ENCODE measurements around the gene PLCXD3. TPM values are rescaled to one million over a fixed set of nuclear protein-coding genes. Genes with fewer than 3 reads are reported as not detected.
"Not testable (repeated sequence)": the region's sequence is repeated elsewhere in the genome, so short reads cannot be mapped to it uniquely, and the experiment has no call there.

PLCXD3 gene
- total RNA-seq, 3 donors from 2014 or later = 0.29 to 1.6 (median 1.2) TPM

DNA sequence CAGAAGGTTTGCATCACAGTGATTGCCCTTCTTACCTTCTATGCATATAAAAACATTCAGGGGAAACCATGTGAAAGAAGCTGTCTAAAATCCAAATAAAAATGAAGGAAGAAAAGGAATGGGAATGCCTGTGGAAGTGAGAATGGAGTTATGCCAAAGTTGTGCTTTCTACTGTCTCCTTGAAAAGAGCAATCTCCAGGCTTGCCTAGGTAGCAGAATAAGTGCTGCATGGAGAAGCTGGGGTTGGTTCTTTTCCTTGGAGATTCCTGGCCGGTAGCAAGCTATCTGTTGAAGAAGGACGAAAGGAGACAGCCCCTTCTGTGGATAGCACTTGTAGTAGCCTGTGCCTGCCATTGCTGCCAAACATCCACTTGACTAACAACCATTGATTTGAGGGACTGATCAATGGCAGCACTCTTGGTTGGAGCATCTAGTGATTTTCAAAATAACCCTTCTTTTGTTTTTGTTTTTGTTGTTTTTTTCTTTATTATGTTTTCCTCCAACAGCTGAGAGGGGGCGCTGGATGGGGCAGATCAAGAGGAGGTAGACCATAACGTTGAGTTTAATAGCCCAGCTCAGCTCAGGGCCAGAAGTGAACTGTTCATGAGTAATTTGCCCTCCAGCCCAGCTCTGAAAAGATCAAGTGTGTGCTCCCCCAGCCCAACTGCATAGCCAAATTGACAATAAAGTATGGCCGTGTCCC, 1.6 kb downstream of the PLCXD3 start:
- Histone ChIP-seq H3K9me3 (no peaks in the 10 kb centered on the region), H3K4me3 (no peak overlapping the region), H3K36me3 (ENCODE audit: low read depth) (no peaks in the 10 kb centered on the region), H3K4me1 (ENCODE audit: low read depth) (no peaks in the 10 kb centered on the region)
- intact Hi-C loops (cut with DNase I, micrococcal nuclease) = no loop called here
- DNase-seq (no peak), ATAC-seq (no peak)
- TF ChIP-seq, protein P1, sequence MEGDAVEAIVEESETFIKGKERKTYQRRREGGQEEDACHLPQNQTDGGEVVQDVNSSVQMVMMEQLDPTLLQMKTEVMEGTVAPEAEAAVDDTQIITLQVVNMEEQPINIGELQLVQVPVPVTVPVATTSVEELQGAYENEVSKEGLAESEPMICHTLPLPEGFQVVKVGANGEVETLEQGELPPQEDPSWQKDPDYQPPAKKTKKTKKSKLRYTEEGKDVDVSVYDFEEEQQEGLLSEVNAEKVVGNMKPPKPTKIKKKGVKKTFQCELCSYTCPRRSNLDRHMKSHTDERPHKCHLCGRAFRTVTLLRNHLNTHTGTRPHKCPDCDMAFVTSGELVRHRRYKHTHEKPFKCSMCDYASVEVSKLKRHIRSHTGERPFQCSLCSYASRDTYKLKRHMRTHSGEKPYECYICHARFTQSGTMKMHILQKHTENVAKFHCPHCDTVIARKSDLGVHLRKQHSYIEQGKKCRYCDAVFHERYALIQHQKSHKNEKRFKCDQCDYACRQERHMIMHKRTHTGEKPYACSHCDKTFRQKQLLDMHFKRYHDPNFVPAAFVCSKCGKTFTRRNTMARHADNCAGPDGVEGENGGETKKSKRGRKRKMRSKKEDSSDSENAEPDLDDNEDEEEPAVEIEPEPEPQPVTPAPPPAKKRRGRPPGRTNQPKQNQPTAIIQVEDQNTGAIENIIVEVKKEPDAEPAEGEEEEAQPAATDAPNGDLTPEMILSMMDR (IDR thresholded peaks at IDR 0.05) = no peak

DNA sequence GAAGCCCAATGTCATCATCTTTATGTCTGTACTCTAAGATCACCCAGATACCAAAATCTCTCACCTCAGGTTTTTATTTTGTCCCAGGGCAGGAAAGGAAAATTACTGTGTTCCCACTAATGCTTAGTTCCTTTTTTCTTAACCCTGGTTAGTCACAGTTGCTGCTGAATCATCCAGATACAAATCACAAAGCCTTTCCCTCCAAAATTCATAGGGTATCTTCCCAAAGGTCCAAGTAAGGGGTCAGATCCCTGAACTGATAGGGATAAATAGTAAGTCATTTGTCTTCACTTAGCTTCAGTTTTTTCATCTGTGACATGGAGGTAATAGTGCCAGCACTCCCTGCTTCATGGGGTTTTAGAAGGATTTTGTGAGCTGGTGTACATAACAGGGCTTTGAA, 2.2 kb downstream of the PLCXD3 start:
- intact Hi-C loops (cut with DNase I, micrococcal nuclease) = no loop called here
- ATAC-seq = no peak
- Histone ChIP-seq H3K36me3 (ENCODE audit: low read depth) (no peaks in the 10 kb centered on the region), H3K4me3 (no peak overlapping the region), H3K9me3 (no peaks in the 10 kb centered on the region), H3K4me1 (ENCODE audit: low read depth) (no peaks in the 10 kb centered on the region)
- TF ChIP-seq, protein P1 (IDR thresholded peaks at IDR 0.05) = no peak
- no peak for DNase-seq

- Histone ChIP-seq H3K4me1 (ENCODE audit: low read depth) (no peaks in the 10 kb centered on the region), H3K9me3 (no peaks in the 10 kb centered on the region), H3K4me3 (no peak overlapping the region), H3K36me3 (ENCODE audit: low read depth) (no peaks in the 10 kb centered on the region)
- intact Hi-C loops (cut with DNase I, micrococcal nuclease) = no loop called here
- no peak for ATAC-seq
- TF ChIP-seq, protein P1 (IDR thresholded peaks at IDR 0.05) = no peak
- DNase-seq = no peak
These were observed 2.9 kb downstream of the PLCXD3 start for GRCh38 chr5:41507501-41507900.

- TF ChIP-seq, protein P1 (IDR thresholded peaks at IDR 0.05) = no peak
- Histone ChIP-seq H3K4me3 (no peak overlapping the region), H3K36me3 (ENCODE audit: low read depth) (no peaks in the 10 kb centered on the region), H3K9me3 (no peaks in the 10 kb centered on the region), H3K4me1 (ENCODE audit: low read depth) (no peaks in the 10 kb centered on the region)
- no peak for ATAC-seq
- intact Hi-C loops (cut with DNase I, micrococcal nuclease) = no loop called here
- no peak for DNase-seq
These were observed 6.5 kb downstream of the PLCXD3 start for GRCh38 chr5:41503860-41504259.

GRCh38 chr5:41503310-41503709, 7.1 kb downstream of the PLCXD3 start:
- ATAC-seq (no peak), DNase-seq (no peak)
- Histone ChIP-seq H3K36me3 (ENCODE audit: low read depth) (no peaks in the 10 kb centered on the region), H3K4me3 (no peak overlapping the region), H3K9me3 (no peaks in the 10 kb centered on the region), H3K4me1 (ENCODE audit: low read depth) (no peaks in the 10 kb centered on the region)
- intact Hi-C loops (cut with DNase I, micrococcal nuclease) = no loop called here
- TF ChIP-seq, protein P1 (IDR thresholded peaks at IDR 0.05) = no peak

- H3K9me3 ChIP-seq; ATAC-seq; H3K4me3 ChIP-seq; DNase-seq; intact Hi-C loops (cut with DNase I, micrococcal nuclease); H3K36me3 ChIP-seq (ENCODE audit: low read depth); H3K4me1 ChIP-seq (ENCODE audit: low read depth): not testable (repeated sequence)
These were observed 16.8 kb downstream of the PLCXD3 start for GRCh38 chr5:41493490-41494126.
